Activated T-helper 1 cell treated with anti-CD3 and anti-CD28 coated beads, Interleukin-12 subunit alpha, Interleukin-12 subunit beta, Interleukin-2, Interleukin-4 antibody, amounts not matched to agents 30 ng/mL and 10 ng/mL and 1 ng/mL, durations not matched to agents 14 hours and 24 hours and 36 hours (primary cell): ENCODE measurements around the gene LRBA. TPM values are rescaled to one million over a fixed set of nuclear protein-coding genes. Genes with fewer than 3 reads are reported as not detected.

Experiments
- DNase-seq: peaks from one replicate; pipeline ENCODE4 v3.0.0; 2021; ENCODE audit warnings: low spot score
- H3K27ac Mint-ChIP-seq: one replicate; pipeline ENCODE4 v1.8.0; 2021; ENCODE audit warnings: mild to moderate bottlenecking, mixed read lengths
- H3K27me3 Mint-ChIP-seq: one replicate; pipeline ENCODE4 v1.8.0; 2022; ENCODE audit warnings: mild to moderate bottlenecking, moderate library complexity, mixed read lengths; ENCODE audit not compliant: insufficient read depth
- H3K36me3 Mint-ChIP-seq: one replicate; pipeline ENCODE4 v1.8.0; 2021; ENCODE audit warnings: low read depth, mixed read lengths
- H3K4me1 Mint-ChIP-seq: one replicate; pipeline ENCODE4 v1.8.0; 2021; ENCODE audit warnings: low read depth, mixed read lengths
- H3K4me3 Mint-ChIP-seq: one replicate; pipeline ENCODE4 v1.8.0; 2021; ENCODE audit warnings: mild to moderate bottlenecking, moderate library complexity, mixed read lengths
- H3K9me3 Mint-ChIP-seq: one replicate; pipeline ENCODE4 v1.8.0; 2021; ENCODE audit warnings: mixed read lengths
- intact Hi-C: fragments of 100-400 bp; cut with micrococcal nuclease; formaldehyde crosslinking; loops from one replicate; pipeline ENCODE4 v1.15.1; 2024
- total RNA-seq: library from RNA; stranded (reverse); gene quantifications from 2 replicates; pipeline ENCODE4 v1.2.3, GENCODE V29; 2022

LRBA gene
- total RNA-seq, 1 donor from 2014 or later = 54.2 TPM

DNA sequence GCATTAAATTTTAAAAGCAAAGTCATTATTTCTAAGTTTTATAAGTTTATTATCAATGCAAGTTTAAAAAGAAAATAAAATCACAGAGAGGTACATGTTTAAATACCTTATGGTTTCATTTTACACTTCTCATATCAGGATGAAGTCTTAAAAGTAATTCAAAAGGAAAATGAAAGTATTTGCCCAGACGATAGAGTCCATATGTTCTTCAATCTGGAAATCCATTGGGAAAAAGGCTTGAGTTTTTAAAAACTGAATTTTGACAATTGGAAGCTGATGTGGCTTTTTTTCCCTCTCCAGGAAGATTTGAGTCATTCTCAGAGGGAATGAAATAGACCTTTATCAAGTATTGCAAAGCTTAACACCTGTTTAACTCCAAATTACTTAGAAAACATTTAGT is 396.0 kb downstream of the LRBA start:
- peaks cover 4% of the 10 kb centered on the region for H3K9me3 Mint-ChIP-seq
- no peak for DNase-seq
- H3K4me1 Mint-ChIP-seq = no peaks in the 10 kb centered on the region
- intact Hi-C loops = no loop called here
- no peak overlapping the region for H3K27ac Mint-ChIP-seq
- no peak overlapping the region for H3K4me3 Mint-ChIP-seq
- no peaks in the 10 kb centered on the region for H3K36me3 Mint-ChIP-seq
- H3K27me3 Mint-ChIP-seq = no peaks in the 10 kb centered on the region

DNA sequence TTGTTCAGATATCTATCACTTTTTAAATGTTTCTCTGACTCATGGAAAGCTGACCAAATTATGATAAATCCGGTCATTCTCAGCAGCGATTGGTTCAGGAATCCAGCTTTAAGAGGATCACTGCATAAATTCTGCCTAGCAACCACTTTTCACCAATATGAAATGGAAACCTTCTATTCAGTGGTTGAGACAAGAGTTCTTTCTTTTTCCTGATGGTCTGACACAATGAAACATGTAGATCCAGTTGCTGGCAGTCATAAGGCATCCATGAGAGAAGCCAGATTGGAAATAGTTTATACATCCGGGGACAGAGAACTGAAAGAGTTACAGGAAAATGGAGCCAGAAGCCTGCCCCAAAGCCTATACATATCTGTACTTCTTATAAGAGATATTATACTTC is 406.0 kb downstream of the LRBA start:
- H3K36me3 Mint-ChIP-seq = no peaks in the 10 kb centered on the region
- H3K27ac Mint-ChIP-seq = no peak overlapping the region
- no peak for DNase-seq
- intact Hi-C loops = no loop called here
- no peak overlapping the region for H3K4me3 Mint-ChIP-seq
- no peaks in the 10 kb centered on the region for H3K9me3 Mint-ChIP-seq
- H3K27me3 Mint-ChIP-seq = no peaks in the 10 kb centered on the region
- no peaks in the 10 kb centered on the region for H3K4me1 Mint-ChIP-seq

DNA sequence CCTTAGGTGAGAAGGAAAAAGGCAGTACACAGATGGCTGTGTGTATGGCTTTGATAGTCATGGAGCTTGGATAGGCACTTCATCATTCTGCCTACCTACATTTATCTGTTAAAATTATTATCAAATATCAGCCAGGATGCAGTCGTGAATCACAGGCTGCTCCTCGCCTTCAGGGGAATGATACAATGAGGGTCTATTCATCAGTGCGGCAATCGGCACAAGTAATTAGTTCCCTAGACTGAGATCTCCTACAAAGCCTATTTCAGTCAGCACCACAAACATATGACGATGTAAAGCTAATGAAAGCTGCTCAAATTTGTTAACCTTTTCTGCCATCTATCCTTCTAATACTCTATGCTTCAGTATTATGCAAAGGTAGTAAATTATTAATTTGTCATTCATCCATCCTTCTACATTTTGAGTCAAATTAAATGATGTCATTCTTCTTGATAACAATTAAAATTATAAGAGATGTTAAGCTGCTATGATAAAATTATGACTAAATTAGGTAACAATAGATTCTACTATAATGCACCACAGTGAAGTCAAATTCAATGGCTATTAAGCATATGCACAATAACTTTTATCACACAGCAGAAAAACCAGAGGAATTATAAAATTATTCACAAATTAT is 414.2 kb downstream of the LRBA start:
- H3K9me3 Mint-ChIP-seq = no peaks in the 10 kb centered on the region
- H3K27me3 Mint-ChIP-seq = no peaks in the 10 kb centered on the region
- no peaks in the 10 kb centered on the region for H3K4me1 Mint-ChIP-seq

DNA sequence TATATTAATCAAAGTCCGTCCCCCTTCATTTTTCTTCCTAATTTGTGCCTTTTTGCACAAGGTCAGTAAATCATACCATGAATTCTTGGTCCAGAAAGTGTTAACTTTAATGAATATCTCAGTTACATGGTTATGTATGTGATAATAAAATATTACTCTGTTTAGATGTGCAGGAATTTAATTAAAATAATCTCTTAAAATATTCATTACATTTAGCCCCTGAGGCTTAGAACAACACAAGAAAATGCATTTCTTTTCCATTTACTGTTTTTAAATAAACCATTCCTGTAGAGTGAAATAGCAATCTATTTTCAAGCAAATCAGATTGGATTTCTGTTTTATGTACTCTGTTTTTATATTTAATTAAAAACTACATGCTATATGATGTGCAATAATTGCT is 415.5 kb downstream of the LRBA start:
- Mint-ChIP-seq H3K36me3 (peaks cover 9% of the 10 kb centered on the region), H3K27ac (no peak overlapping the region), H3K27me3 (no peaks in the 10 kb centered on the region), H3K4me1 (no peaks in the 10 kb centered on the region), H3K4me3 (no peak overlapping the region), H3K9me3 (no peaks in the 10 kb centered on the region)
- DNase-seq = no peak
- intact Hi-C loops = loop anchor here (10.0 kb wide), 1 partner anchor 305 kb away; no protein-coding TSS in a partner anchor

More for the DNA sequence above, 414.2 kb downstream of the LRBA start:
- H3K27ac Mint-ChIP-seq = no peak overlapping the region
- H3K4me3 Mint-ChIP-seq = no peak overlapping the region
- peaks cover 9% of the 10 kb centered on the region for H3K36me3 Mint-ChIP-seq
- no peak for DNase-seq
- intact Hi-C loops = no loop called here

DNA sequence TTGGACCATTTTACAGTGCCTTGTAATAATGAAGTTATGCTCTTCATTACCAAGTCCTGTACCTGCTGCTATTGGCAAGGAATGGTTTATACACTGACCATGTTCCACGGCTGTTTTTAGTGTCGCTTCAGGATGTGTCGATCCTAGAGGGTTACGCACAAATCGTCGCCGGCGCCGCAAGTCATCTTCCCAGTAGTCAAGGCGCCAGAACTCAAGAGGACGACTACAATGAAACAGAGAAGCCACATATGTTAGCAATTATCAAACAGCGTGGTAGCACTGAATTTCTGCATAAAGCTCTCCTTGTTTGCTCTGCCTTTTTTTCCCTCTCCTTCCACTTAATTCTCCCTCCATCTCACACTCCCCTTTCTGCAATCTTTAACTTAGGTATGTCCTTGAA is 416.2 kb downstream of the LRBA start:
- Mint-ChIP-seq H3K27me3 (no peaks in the 10 kb centered on the region), H3K9me3 (no peaks in the 10 kb centered on the region), H3K27ac (no peak overlapping the region), H3K4me1 (no peaks in the 10 kb centered on the region), H3K36me3 (peaks cover 9% of the 10 kb centered on the region), H3K4me3 (no peak overlapping the region)
- intact Hi-C loops = loop anchor here (10.0 kb wide), 1 partner anchor 304 kb away; no protein-coding TSS in a partner anchor
- no peak for DNase-seq

DNA sequence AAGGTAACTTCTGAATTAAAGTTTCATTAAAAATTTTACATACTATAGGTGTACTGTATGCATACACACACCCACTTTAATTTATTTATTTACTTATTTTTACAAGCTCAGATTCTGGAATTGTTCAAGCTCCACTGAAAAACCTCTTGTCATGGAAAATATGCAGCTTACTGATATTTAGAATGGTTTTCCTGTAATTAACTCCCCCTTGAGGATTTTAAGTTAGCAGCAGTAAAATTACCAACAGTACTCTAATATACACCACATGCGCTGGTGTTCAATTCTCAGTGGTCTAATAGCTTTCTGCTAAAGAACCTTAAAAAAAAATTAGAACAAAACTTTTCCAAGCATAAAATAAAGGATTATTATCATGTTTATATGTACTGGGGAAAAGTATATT is 421.1 kb downstream of the LRBA start:
- no peak overlapping the region for H3K27ac Mint-ChIP-seq
- H3K27me3 Mint-ChIP-seq = no peaks in the 10 kb centered on the region
- intact Hi-C loops = loop anchor here (10.0 kb wide), 1 partner anchor 299 kb away; no protein-coding TSS in a partner anchor
- peaks cover 7% of the 10 kb centered on the region for H3K36me3 Mint-ChIP-seq
- no peaks in the 10 kb centered on the region for H3K4me1 Mint-ChIP-seq
- no peak for DNase-seq
- H3K9me3 Mint-ChIP-seq = no peaks in the 10 kb centered on the region
- no peak overlapping the region for H3K4me3 Mint-ChIP-seq

DNA sequence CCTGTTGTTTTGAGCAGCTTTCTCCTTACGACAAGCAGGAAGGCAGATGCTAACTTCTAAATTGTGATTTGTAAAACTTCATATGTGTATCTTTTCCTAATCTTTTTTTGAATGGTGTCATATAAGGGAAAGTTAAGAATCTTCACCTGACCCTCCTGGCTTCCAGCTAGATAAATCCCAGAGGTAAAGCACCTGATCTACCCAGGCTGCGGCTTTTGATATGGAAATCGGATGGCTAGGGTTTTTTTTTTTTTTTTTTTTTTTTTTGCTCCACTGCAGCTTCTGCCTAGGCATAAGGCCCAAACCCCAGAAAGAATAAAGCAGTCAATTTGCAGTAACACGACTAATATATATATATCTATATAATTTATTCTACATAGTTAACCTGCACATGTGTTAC is 423.2 kb downstream of the LRBA start:
- DNase-seq = no peak
- H3K36me3 Mint-ChIP-seq = no peaks in the 10 kb centered on the region

DNA sequence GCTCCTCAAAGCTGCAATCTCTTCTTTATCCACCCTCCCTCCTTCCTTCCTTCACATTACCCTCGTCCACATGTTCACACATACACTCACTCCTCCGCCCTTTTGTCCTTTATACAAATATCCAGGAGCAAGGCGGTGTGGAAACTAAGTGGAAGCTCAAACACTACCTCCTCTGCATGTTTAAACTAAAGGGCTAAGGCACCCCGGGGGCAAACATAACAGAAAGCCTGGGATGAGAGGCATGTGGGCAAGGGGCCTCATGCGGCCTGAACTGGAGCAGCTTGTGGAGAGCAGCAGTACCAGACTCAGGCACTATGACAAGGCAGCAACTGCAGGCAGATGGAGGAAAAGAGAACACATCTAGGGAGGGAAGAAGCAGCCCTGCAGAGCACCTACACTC is 423.7 kb downstream of the LRBA start:
- Mint-ChIP-seq H3K4me3 (no peak overlapping the region), H3K9me3 (no peaks in the 10 kb centered on the region), H3K27me3 (no peaks in the 10 kb centered on the region), H3K4me1 (no peaks in the 10 kb centered on the region), H3K36me3 (peaks cover under 1% of the 10 kb centered on the region), H3K27ac (no peak overlapping the region)
- intact Hi-C loops = loop anchor here (10.0 kb wide), 1 partner anchor 297 kb away; no protein-coding TSS in a partner anchor
- no peak for DNase-seq

More for the DNA sequence above, 423.2 kb downstream of the LRBA start:
- Mint-ChIP-seq H3K27ac (no peak overlapping the region), H3K4me1 (no peaks in the 10 kb centered on the region), H3K27me3 (no peaks in the 10 kb centered on the region), H3K9me3 (no peaks in the 10 kb centered on the region), H3K4me3 (no peak overlapping the region)
- intact Hi-C loops = loop anchor here (10.0 kb wide), 1 partner anchor 297 kb away; no protein-coding TSS in a partner anchor

DNA sequence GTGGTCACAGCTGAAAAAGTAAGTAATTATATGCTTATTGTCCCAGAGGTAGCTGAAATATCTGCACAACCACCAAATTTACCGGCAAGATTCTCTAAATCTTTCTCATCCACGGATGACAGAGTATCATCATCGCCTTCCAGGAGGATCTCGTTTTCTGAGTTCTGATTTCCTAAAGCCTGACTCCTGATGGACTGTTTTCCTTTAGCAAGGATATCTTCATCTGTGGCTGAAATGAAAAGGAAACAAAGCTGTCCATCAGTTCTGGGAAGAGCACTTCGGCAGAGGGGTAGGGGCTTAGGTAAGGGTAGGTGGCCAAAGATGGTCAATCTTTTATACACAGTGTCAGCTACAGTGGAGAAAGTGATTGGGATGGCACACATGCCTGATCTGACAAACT is 424.5 kb downstream of the LRBA start:
- no peak overlapping the region for H3K27ac Mint-ChIP-seq
- no peak for DNase-seq
- H3K36me3 Mint-ChIP-seq = peaks cover 4% of the 10 kb centered on the region
- H3K9me3 Mint-ChIP-seq = no peaks in the 10 kb centered on the region
- intact Hi-C loops = loop anchor here (10.0 kb wide), 1 partner anchor 296 kb away; no protein-coding TSS in a partner anchor
- H3K4me3 Mint-ChIP-seq = no peak overlapping the region
- no peaks in the 10 kb centered on the region for H3K27me3 Mint-ChIP-seq
- no peaks in the 10 kb centered on the region for H3K4me1 Mint-ChIP-seq

DNA sequence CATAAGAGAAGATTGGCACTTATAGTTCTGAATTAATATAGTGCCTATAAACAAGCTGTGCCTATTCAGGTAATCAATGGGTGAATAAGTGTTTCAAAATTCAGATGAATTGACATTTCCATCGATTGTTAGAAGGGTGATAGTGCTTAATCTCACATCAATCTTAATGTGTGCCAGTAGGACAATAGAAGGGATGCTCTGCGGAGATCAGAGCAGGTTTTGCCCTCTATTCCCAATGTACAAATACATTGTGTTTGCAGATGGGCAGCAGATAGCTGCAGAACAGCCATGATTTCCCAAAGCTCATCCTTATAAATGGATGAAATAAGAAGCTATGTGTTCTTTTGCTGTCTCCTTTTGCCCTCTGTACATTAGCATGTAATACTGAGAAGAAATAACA is 425.9 kb downstream of the LRBA start:
- no peak for DNase-seq
- Mint-ChIP-seq H3K9me3 (no peaks in the 10 kb centered on the region), H3K27me3 (no peaks in the 10 kb centered on the region), H3K36me3 (peaks cover 4% of the 10 kb centered on the region), H3K4me1 (no peaks in the 10 kb centered on the region), H3K27ac (no peak overlapping the region), H3K4me3 (no peak overlapping the region)
- intact Hi-C loops = loop anchor here (5.0 kb wide), 1 partner anchor 278 kb away; no protein-coding TSS in a partner anchor

DNA sequence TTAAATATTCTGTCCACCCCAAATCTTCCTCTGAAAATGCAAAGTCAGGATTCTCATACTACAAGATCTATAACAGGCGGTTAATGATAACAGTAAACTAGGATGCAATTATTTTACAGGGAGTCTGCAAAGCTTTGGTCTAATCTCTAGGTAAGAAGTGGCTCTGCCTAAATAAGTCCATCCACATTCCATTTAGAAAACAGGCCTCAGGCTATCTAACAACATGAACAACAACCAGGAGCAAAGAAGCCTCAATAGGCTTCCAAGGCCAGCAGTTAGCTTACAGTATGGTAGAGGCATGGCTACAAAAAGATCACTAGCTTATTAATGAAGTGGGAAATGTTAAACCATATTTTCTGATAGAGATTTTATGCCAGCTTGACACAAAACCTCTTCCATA is 426.8 kb downstream of the LRBA start:
- no peaks in the 10 kb centered on the region for H3K4me1 Mint-ChIP-seq

DNA sequence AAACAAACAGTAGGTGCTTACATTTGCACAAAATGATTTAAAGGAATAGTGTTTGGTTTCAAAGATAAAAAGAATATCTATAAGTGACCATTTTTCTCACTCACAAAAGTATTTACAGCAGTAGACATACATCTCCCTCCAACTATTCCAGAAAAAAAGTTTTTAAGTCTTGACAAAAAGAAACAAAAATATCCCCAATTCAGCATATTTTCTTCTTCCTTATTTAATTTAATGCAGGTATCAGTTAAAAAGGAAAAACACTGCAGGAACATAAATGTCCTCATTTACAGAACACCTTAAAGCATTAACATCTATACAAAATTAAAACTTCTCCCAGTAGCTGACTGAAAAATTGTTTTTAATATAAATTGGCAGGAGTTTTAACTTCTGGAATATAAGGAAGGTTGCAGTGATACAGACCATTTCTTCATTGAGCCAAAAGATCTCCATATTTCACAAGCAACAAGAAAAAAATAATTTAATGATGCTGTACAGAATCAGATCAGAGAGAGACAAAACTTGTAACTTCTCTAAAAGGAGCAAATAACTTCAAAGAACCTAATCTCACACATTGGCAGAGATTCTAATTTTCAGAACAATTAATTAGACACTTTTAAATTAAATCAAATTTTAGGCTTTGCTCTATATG is 428.8 kb downstream of the LRBA start:
- Mint-ChIP-seq H3K27ac (no peak overlapping the region), H3K4me1 (no peaks in the 10 kb centered on the region), H3K9me3 (no peaks in the 10 kb centered on the region), H3K36me3 (peaks cover 16% of the 10 kb centered on the region), H3K27me3 (no peaks in the 10 kb centered on the region), H3K4me3 (no peak overlapping the region)
- intact Hi-C loops = loop anchor here (5.0 kb wide), 1 partner anchor 281 kb away; no protein-coding TSS in a partner anchor
- DNase-seq = no peak

More for the DNA sequence above, 426.8 kb downstream of the LRBA start:
- DNase-seq = no peak
- Mint-ChIP-seq H3K4me3 (no peak overlapping the region), H3K27me3 (no peaks in the 10 kb centered on the region), H3K27ac (no peak overlapping the region), H3K9me3 (no peaks in the 10 kb centered on the region), H3K36me3 (peaks cover 11% of the 10 kb centered on the region)
- intact Hi-C loops = loop anchor here (1.0 to 5.0 kb wide), 2 partner anchors 110 to 279 kb away; no protein-coding TSS in a partner anchor

DNA sequence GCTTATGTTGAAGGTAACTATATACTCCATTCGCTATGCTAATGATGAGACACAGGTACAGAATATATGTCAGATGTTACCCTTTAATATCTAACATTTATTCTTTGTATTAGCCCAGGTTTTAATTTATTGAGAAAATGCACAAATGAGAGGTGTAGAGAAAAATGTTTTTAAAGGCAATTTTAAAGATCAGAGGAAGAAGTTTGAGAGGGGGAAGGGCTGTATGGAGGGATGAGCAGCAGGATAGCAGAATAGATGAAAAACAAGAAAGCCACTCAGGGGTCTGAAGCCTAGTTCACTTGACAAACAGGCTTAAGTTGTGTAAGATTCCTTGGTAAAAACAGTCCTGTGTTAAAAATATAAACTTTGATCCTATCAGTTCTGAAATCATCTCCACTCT is 429.5 kb downstream of the LRBA start:
- H3K4me1 Mint-ChIP-seq = no peaks in the 10 kb centered on the region
- H3K27me3 Mint-ChIP-seq = no peaks in the 10 kb centered on the region
- no peak overlapping the region for H3K27ac Mint-ChIP-seq
- no peak overlapping the region for H3K4me3 Mint-ChIP-seq
- intact Hi-C loops = loop anchor here (5.0 kb wide), 1 partner anchor 282 kb away; no protein-coding TSS in a partner anchor
- no peak for DNase-seq
- no peaks in the 10 kb centered on the region for H3K9me3 Mint-ChIP-seq
- H3K36me3 Mint-ChIP-seq = peaks cover 16% of the 10 kb centered on the region
